Parathyroid adenoma (tissue), 2 donors: ENCODE data around the gene SERPINH1.

Source experiments
- H2AFZ ChIP-seq: fragments of 300-600 bp; sonication (generic); one replicate; pipeline ENCODE4 v1.7.0; 2017; ENCODE audit warnings: antibody characterized with exemption, mild to moderate bottlenecking
- H3K27ac ChIP-seq: fragments of 300-600 bp; sonication (generic); one replicate; pipeline ENCODE4 v1.7.0; 2017
- H3K27me3 ChIP-seq: fragments of 300-600 bp; sonication (generic); one replicate; pipeline ENCODE4 v1.7.0; 2017; ENCODE audit warnings: low read length; ENCODE audit not compliant: control insufficient read depth, insufficient read depth
- H3K36me3 ChIP-seq: fragments of 300-600 bp; sonication (generic); one replicate; pipeline ENCODE4 v1.7.0; 2017; ENCODE audit warnings: low read length; ENCODE audit not compliant: control insufficient read depth, insufficient read depth
- H3K4me1 ChIP-seq: fragments of 300-600 bp; sonication (generic); one replicate; pipeline ENCODE4 v1.7.0; 2017; ENCODE audit warnings: control low read depth
- H3K4me2 ChIP-seq: fragments of 300-600 bp; sonication (generic); one replicate; pipeline ENCODE4 v1.7.0; 2017; ENCODE audit warnings: low read length
- H3K4me3 ChIP-seq: fragments of 300-600 bp; sonication (generic); one replicate; pipeline ENCODE4 v1.7.0; 2017; ENCODE audit warnings: low read depth, low read length
- H3K79me2 ChIP-seq: fragments of 300-600 bp; sonication (generic); one replicate; pipeline ENCODE4 v1.7.0; 2017; ENCODE audit warnings: control low read depth
- H3K9ac ChIP-seq: fragments of 300-600 bp; sonication (generic); one replicate; pipeline ENCODE4 v1.7.0; 2017; ENCODE audit warnings: mild to moderate bottlenecking
- H3K9me3 ChIP-seq: fragments of 300-600 bp; sonication (generic); one replicate; pipeline ENCODE4 v1.7.0; 2017; ENCODE audit warnings: low read length; ENCODE audit not compliant: control insufficient read depth
- CTCF ChIP-seq: fragments of 300-600 bp; sonication (generic); IDR thresholded peaks from one replicate; pipeline ENCODE4 v1.7.0; 2017; ENCODE audit warnings: antibody characterized with exemption, mild to moderate bottlenecking
- donor health status: primary hyperparathyroidism.

The SERPINH1 gene

GRCh38 chr11:75548595-75549272, 13.3 kb upstream of the SERPINH1 start:
- Histone ChIP-seq H3K4me2 (no peak overlapping the region), H3K9ac (no peak overlapping the region), H3K4me3 (no peak overlapping the region), H3K27ac (no peak overlapping the region), H3K9me3 (no peaks in the 10 kb centered on the region), H2AFZ (no peak overlapping the region), H3K4me1 (peaks cover 2% of the 10 kb centered on the region), H3K36me3 (no peaks in the 10 kb centered on the region), H3K79me2 (no peaks in the 10 kb centered on the region), H3K27me3 (no peaks in the 10 kb centered on the region)
- TF ChIP-seq CTCF, result no peak

GRCh38 chr11:75549370-75549958, 12.6 kb upstream of the SERPINH1 start:
- Histone ChIP-seq H3K9me3 (no peaks in the 10 kb centered on the region), H3K9ac (no peak overlapping the region), H3K79me2 (no peaks in the 10 kb centered on the region), H3K4me3 (no peak overlapping the region), H3K36me3 (no peaks in the 10 kb centered on the region), H3K27me3 (no peaks in the 10 kb centered on the region), H3K4me1 (peaks cover 2% of the 10 kb centered on the region), H3K4me2 (no peak overlapping the region), H2AFZ (no peak overlapping the region), H3K27ac (no peak overlapping the region)
- no peak for TF ChIP-seq CTCF

GRCh38 chr11:75553182-75553581, 8.9 kb upstream of the SERPINH1 start:
- no peaks in the 10 kb centered on the region for H3K79me2 ChIP-seq
- H3K27ac ChIP-seq, result no peak overlapping the region
- H2AFZ ChIP-seq, result no peak overlapping the region
- H3K36me3 ChIP-seq, result no peaks in the 10 kb centered on the region
- no peak overlapping the region for H3K4me3 ChIP-seq
- H3K27me3 ChIP-seq, result no peaks in the 10 kb centered on the region
- no peak overlapping the region for H3K9ac ChIP-seq
- no peak for TF ChIP-seq CTCF
- no peaks in the 10 kb centered on the region for H3K9me3 ChIP-seq
- no peaks in the 10 kb centered on the region for H3K4me1 ChIP-seq
- H3K4me2 ChIP-seq, result no peak overlapping the region

- Histone ChIP-seq H3K9ac (no peak overlapping the region), H3K4me2 (no peak overlapping the region), H3K27ac (no peak overlapping the region), H3K4me3 (no peak overlapping the region), H3K27me3 (no peaks in the 10 kb centered on the region), H3K4me1 (peaks cover 1% of the 10 kb centered on the region), H3K36me3 (no peaks in the 10 kb centered on the region), H3K79me2 (no peaks in the 10 kb centered on the region), H3K9me3 (no peaks in the 10 kb centered on the region), H2AFZ (no peak overlapping the region)
- no peak for TF ChIP-seq CTCF
Observed at GRCh38 chr11:75553889-75554257, 8.2 kb upstream of the SERPINH1 start.
